ENCODE data around the gene SH3BP2.

SH3BP2 gene

GRCh38 chr4:2887343-2887742, 94.5 kb downstream of the SH3BP2 start:
- no peak for DNase-seq

DNA sequence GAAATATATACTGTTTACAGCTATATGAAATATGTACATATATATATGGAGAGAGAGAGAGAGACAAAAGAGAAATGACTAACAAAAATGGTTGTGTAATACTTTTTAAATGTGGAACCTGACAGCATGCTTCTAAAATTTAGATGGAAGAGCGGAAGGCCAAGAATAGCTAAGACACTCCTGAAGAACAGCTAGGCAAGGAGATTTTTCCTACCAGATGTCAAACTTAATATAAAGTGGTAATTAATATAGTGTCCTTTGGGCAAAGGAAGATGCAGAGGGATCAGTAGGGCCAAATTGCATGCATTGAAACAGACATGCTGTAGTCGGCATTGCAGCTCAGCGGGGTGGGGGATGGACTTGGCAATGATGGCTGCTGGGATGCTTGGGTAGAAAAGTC, 96.0 kb downstream of the SH3BP2 start:
- no peak for DNase-seq
